Measurements from ENCODE around the gene ZYG11B. TPM values are rescaled to one million over a fixed set of nuclear protein-coding genes. Genes with fewer than 3 reads are reported as not detected.

The ZYG11B gene
- total RNA-seq, 1 experiment from 2014 or later = 16.2 TPM

- ChIA-PET CTCF (no interaction called here), POLR2A (interaction anchor here (1.2 kb wide), 1 partner anchor 10 kb away, joined by 3 read pairs; no protein-coding TSS in a partner anchor)
- intact Hi-C loops (cut with micrococcal nuclease) = no loop called here
- DNase-seq (ENCODE audit: unreplicated experiment) = no peak
- Mint-ChIP-seq H3K4me1 (ENCODE audit: insufficient read depth, unreplicated experiment) (no peaks in the 10 kb centered on the region), H3K27ac (ENCODE audit: low read depth, unreplicated experiment) (no peak overlapping the region), H3K27me3 (ENCODE audit: insufficient read depth, unreplicated experiment) (no peaks in the 10 kb centered on the region), H3K9me3 (ENCODE audit: unreplicated experiment) (no peaks in the 10 kb centered on the region), H3K36me3 (ENCODE audit: insufficient read depth, unreplicated experiment) (no peaks in the 10 kb centered on the region), H3K4me3 (ENCODE audit: unreplicated experiment) (no peak overlapping the region)
- TF ChIP-seq CTCF (IDR thresholded peaks at IDR 0.05; ENCODE audit: unreplicated experiment) = no peak
- BruUV-seq (replicated peaks) = no TSS peak
Measured at GRCh38 chr1:52876843-52877242, 150.6 kb downstream of the ZYG11B start.

Other genes starting within 250 kb of the ZYG11B start
- gene TUT4, start 173.4 kb upstream of the ZYG11B start, total RNA-seq (2022) = 83.8 and 90.7 TPM in 2 replicates
- not detected in 2 replicates for gene GPX7, start 124.1 kb upstream of the ZYG11B start, total RNA-seq (2022)
- gene SHISAL2A, start 93.3 kb upstream of the ZYG11B start, total RNA-seq (2022) = 0.26 TPM in 1 of 2 replicates, not detected in the other
- 28.0 and 38.9 TPM in 2 replicates for gene COA7, start 28.1 kb upstream of the ZYG11B start, total RNA-seq (2022)
- gene ZYG11A, start 116.3 kb downstream of the ZYG11B start, total RNA-seq (2022) = not detected in 2 replicates
- 106 and 129 TPM in 2 replicates for gene ECHDC2, start 195.3 kb downstream of the ZYG11B start, total RNA-seq (2022)
- 53.8 and 61.3 TPM in 2 replicates for gene SCP2, start 200.8 kb downstream of the ZYG11B start, total RNA-seq (2022)